8988T (cell line): ENCODE results near the gene SLX9.
"Not testable (repeated sequence)": the region's sequence is repeated elsewhere in the genome, so short reads cannot be mapped to it uniquely, and the experiment has no call there.

Source experiments
- DNase-seq: peaks from one replicate; pipeline ENCODE4 v3.0.0; 2011

The SLX9 gene

GRCh38 chr21:45022736-45023135 is 82.9 kb downstream of the SLX9 start:
- DNase-seq = no peak

DNA sequence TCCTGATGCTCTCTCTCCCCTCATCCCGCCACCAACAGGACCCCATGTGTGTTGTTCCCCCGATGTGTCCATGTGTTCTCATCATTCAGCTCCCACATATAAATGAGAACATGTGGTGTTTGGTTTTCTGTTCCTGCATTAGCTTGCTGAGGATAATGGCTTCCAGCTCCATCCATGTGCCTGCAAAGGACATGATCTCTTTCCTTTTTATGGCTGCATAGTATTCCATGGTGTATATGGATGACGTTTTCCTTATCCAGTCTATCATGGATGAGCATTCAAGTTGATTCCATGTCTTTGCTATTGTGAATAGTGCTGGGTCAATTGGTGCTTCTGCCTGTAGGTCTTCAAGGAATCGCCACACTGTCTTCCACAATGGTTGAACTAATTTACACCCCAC is 84.7 kb downstream of the SLX9 start:
- not testable (repeated sequence) for DNase-seq

GRCh38 chr21:45026066-45026745 is 86.4 kb downstream of the SLX9 start:
- DNase-seq = no peak
